Suprapubic skin (tissue), 4 donors: ENCODE results near the gene SLC25A46.

Experiments
- CTCF ChIP-seq, 2 donors: fragments of 200-600 bp in 1 of 2; fragments of 450-650 bp in 1 of 2; sonication (generic) in 1 of 2; IDR thresholded peaks; one replicate each; pipeline ENCODE4 v1.5.1; 2016 to 2019; ENCODE audit warnings: antibody characterized with exemption in 2 of 2, mild to moderate bottlenecking in 1 of 2, moderate library complexity in 1 of 2
- EP300 ChIP-seq: sonication (generic); formaldehyde crosslinking; IDR thresholded peaks from one replicate; pipeline ENCODE4 v1.6.1; 2017; ENCODE audit warnings: antibody characterized with exemption
- POLR2A ChIP-seq, 2 donors: fragments of 450-650 bp; IDR thresholded peaks; one replicate each; pipeline ENCODE4 v1.6.1; 2017; ENCODE audit warnings: antibody characterized with exemption in 2 of 2, mild to moderate bottlenecking in 2 of 2, moderate library complexity in 2 of 2
- POLR2AphosphoS5 ChIP-seq, 3 donors: sonication (generic); formaldehyde crosslinking; IDR thresholded peaks; one replicate each; pipeline ENCODE4 v1.6.1; 2017; ENCODE audit warnings: antibody characterized with exemption in 3 of 3

GRCh38 chr5:110802998-110803397 lies 64.2 kb downstream of the SLC25A46 start:
- no peak for TF ChIP-seq POLR2AphosphoS5 (IDR thresholded peaks at IDR 0.05)
- TF ChIP-seq CTCF (IDR thresholded peaks at IDR 0.05), result no peak
- no peak for TF ChIP-seq POLR2A (IDR thresholded peaks at IDR 0.05)
- TF ChIP-seq EP300, result no peak
